ENCODE results near the gene HDAC9.

The HDAC9 gene

GRCh38 chr7:18844735-18845134 lies 349.2 kb downstream of the HDAC9 start:
- DNase-seq (ENCODE audit: low spot score) = no peak
- TF ChIP-seq CTCF (IDR thresholded peaks at IDR 0.05; ENCODE audit: extremely low read depth, missing control alignments) = no peak

DNA sequence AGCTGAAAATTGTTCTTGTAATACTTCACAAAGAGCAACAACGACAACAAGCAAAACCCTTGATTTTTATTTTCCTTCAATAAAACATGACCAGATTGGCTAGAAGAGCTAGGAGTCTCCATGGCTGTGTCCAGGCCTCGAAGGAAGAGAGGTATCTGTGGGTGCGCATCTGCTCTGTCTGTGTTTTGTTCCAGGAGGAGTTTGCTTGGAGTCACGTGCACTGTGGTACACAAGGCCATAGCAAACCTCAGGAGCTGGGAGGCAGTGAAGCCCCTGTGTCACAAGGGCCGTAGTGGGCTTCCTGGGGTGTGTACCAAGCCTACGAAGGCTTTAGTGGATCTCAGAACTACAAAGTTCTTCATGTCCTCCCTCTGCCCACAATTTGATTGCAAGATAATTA lies 350.2 kb downstream of the HDAC9 start:
- TF ChIP-seq CTCF (IDR thresholded peaks at IDR 0.05; ENCODE audit: extremely low read depth, missing control alignments) = no peak

DNA sequence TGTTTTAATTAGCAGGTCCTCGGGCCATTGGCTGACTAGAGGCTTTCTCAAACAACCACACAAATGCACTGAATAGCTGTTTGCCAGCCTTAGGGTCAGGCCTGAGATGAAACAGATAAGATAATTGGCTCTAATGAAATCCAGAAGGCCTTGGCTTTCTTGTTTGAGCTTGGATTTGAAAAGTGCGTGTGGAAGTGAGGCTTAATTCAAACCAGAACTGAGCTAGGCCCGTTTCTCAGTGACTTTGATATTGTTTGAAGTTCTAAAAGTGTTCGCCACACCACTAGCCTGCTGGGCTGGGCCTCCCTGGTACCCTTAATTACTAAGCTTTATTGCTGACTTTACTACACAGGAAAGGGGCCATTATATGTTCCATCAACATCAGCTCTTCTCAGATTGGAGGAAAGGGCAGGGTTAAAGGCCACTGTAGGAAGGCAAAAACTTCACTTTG lies 351.2 kb downstream of the HDAC9 start:
- TF ChIP-seq CTCF (IDR thresholded peaks at IDR 0.05; ENCODE audit: extremely low read depth, missing control alignments) = no peak
- DNase-seq (ENCODE audit: low spot score) = no peak

More for the DNA sequence above, 350.2 kb downstream of the HDAC9 start:
- DNase-seq (ENCODE audit: low spot score) = no peak

DNA sequence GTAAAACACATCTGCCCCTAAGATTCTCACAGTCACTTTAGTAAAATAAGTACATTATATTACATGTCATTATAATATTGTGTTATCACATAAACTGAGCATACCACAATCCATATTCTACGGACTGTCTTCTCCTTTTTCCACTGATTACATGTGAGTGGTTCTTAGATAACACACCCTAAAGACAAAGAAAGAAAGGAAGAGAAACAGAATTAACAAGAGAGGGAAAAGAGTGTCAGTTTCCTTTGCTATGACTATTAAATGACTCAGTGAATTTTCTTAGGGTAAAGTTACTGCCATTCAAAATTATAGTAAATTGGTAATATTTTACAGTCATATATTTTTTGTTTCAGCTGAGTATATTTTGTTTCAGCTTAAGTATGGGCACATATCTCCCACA lies 353.6 kb downstream of the HDAC9 start:
- no peak for DNase-seq (ENCODE audit: low spot score)
- TF ChIP-seq CTCF (IDR thresholded peaks at IDR 0.05; ENCODE audit: extremely low read depth, missing control alignments) = no peak

GRCh38 chr7:18855796-18856195 lies 360.2 kb downstream of the HDAC9 start:
- no peak for DNase-seq (ENCODE audit: low spot score)
- TF ChIP-seq CTCF (IDR thresholded peaks at IDR 0.05; ENCODE audit: extremely low read depth, missing control alignments) = no peak

DNA sequence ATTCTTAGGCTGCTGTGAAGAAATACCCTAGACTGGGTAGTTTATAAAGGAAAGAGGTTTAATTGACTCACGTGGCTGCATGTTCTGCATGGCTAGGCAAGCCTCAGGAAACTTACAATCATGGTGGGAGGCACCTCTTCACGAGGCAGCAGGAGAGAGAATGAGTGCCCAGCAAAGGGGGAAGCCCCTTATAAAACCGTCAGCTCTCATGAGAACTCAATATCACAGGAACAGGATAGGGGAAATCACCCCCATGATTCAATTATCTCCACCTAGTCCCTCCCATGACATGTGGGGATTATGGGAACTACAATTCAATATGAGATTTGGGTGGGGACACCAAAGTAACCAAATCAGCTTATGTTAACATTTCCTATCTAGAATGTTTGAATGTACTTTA lies 362.7 kb downstream of the HDAC9 start:
- no peak for DNase-seq (ENCODE audit: low spot score)
- TF ChIP-seq CTCF (IDR thresholded peaks at IDR 0.05; ENCODE audit: extremely low read depth, missing control alignments) = no peak

DNA sequence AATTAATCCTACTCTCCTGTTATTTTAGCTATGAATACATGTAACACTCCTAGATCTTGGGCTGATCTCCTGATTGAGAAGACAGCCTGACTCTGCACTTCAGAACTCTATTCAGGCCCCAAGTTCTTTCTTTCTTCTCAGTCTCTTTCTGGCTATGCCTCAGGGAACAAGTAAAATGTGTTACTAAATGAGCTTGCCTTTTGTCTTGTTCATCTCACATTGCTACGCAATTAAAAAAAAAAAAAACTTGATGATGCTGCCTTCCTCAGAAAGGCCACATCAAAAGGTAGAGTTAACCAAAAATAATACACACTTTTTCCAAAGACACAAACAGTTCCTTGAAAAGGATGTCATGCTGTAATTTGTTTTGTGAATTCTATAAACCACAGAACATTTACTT lies 363.8 kb downstream of the HDAC9 start:
- TF ChIP-seq CTCF (IDR thresholded peaks at IDR 0.05; ENCODE audit: extremely low read depth, missing control alignments) = no peak
- no peak for DNase-seq (ENCODE audit: low spot score)
